ENCODE results near the gene CLIC5.

The CLIC5 gene

GRCh38 chr6:45881705-45882467 is 133.8 kb downstream of the CLIC5 start:
- no peak for DNase-seq

- no peak for DNase-seq
These were observed 135.0 kb downstream of the CLIC5 start for GRCh38 chr6:45880676-45881075.

GRCh38 chr6:45880159-45880558 is 135.5 kb downstream of the CLIC5 start:
- DNase-seq, result no peak

GRCh38 chr6:45877970-45878590 is 137.6 kb downstream of the CLIC5 start:
- DNase-seq, result no peak

GRCh38 chr6:45872827-45873365 is 142.8 kb downstream of the CLIC5 start:
- DNase-seq, result no peak

GRCh38 chr6:45870531-45870930 is 145.1 kb downstream of the CLIC5 start:
- no peak for DNase-seq

- no peak for DNase-seq
These were observed 151.0 kb downstream of the CLIC5 start for GRCh38 chr6:45864651-45865050.

GRCh38 chr6:45858691-45859090 is 157.0 kb downstream of the CLIC5 start:
- DNase-seq, result no peak

- no peak for DNase-seq
These were observed 157.8 kb downstream of the CLIC5 start for GRCh38 chr6:45857827-45858226.

- DNase-seq, result no peak
These were observed 159.8 kb downstream of the CLIC5 start for GRCh38 chr6:45855642-45856394.

GRCh38 chr6:45854149-45854742 is 161.4 kb downstream of the CLIC5 start:
- no peak for DNase-seq

- no peak for DNase-seq
These were observed 164.6 kb downstream of the CLIC5 start for GRCh38 chr6:45851034-45851400.

- DNase-seq, result no peak
These were observed 165.2 kb downstream of the CLIC5 start for GRCh38 chr6:45850378-45851033.

- DNase-seq, result no peak
These were observed 170.1 kb downstream of the CLIC5 start for GRCh38 chr6:45845567-45845966.

- DNase-seq, result no peak
These were observed 170.7 kb downstream of the CLIC5 start for GRCh38 chr6:45844986-45845385.

GRCh38 chr6:45843848-45844521 is 171.7 kb downstream of the CLIC5 start:
- DNase-seq, result no peak

- no peak for DNase-seq
These were observed 174.6 kb downstream of the CLIC5 start for GRCh38 chr6:45841062-45841461.

- no peak for DNase-seq
These were observed 176.7 kb downstream of the CLIC5 start for GRCh38 chr6:45838996-45839395.

- no peak for DNase-seq
These were observed 177.2 kb downstream of the CLIC5 start for GRCh38 chr6:45838451-45838850.

- no peak for DNase-seq
These were observed 178.0 kb downstream of the CLIC5 start for GRCh38 chr6:45837541-45838200.

GRCh38 chr6:45836984-45837383 is 178.7 kb downstream of the CLIC5 start:
- DNase-seq, result no peak

- no peak for DNase-seq
These were observed 179.2 kb downstream of the CLIC5 start for GRCh38 chr6:45836438-45836824.

Data from stimulated activated CD8-positive, alpha-beta memory T cell treated with anti-CD3 and anti-CD28 coated beads, Interleukin-4, amount 100 ng/mL, for 48 hours (primary cell).